PC-9 (cell line): ENCODE results near the gene ARHGDIB. TPM values are rescaled to one million over a fixed set of nuclear protein-coding genes. Genes with fewer than 3 reads are reported as not detected.

ENCODE experiments used
- BruUV-seq: library from RNA; stranded (reverse); fragments of 400-500 nt; replicated peaks from 2 replicates; lab custom pipeline; 2021; lab: Mats Ljungman, UMichigan
- CTCF ChIA-PET: fragments of 300-600 bp; sonication (Branson Sonifier 250); formaldehyde crosslinking; loops from one replicate; lab custom pipeline; 2022; ENCODE audit warnings: antibody characterized with exemption; lab: Charles Lee
- POLR2A ChIA-PET: fragments of 300-600 bp; sonication (Branson Sonifier 250); formaldehyde crosslinking; loops from one replicate; lab custom pipeline; 2022; ENCODE audit warnings: antibody characterized with exemption; ENCODE audit not compliant: unreplicated experiment; lab: Charles Lee
- DNase-seq, 2 experiments: peaks; one replicate each; pipeline versions ENCODE4 v3.0.0 to v3.0.0-alpha.2; 2015 to 2022; ENCODE audit warnings: mixed read lengths in 1 of 2
- H2AFZ ChIP-seq: fragments of 200-600 bp; sonication (generic); 2 replicates; pipeline ENCODE4 v1.8.1; 2017; ENCODE audit warnings: antibody characterized with exemption
- H3F3A ChIP-seq: fragments of 200-600 bp; sonication (generic); 2 replicates; pipeline ENCODE4 v1.8.1; 2017; ENCODE audit warnings: antibody characterized with exemption, mild to moderate bottlenecking, low read depth; ENCODE audit not compliant: insufficient read depth
- H3K27ac ChIP-seq: fragments of 200-600 bp; sonication (generic); 2 replicates; pipeline ENCODE4 v1.6.1; 2016; ENCODE audit warnings: mixed run types
- H3K27me3 ChIP-seq: fragments of 200-600 bp; sonication (generic); 2 replicates; pipeline ENCODE4 v1.6.1; 2016; ENCODE audit warnings: low read depth, mixed run types; ENCODE audit not compliant: insufficient read depth
- H3K36me3 ChIP-seq: fragments of 200-600 bp; sonication (generic); 2 replicates; pipeline ENCODE4 v1.6.1; 2016; ENCODE audit warnings: low read depth, mixed run types
- H3K4me1 ChIP-seq: fragments of 200-600 bp; sonication (generic); replicated peaks from 2 replicates; pipeline ENCODE4 v1.6.1; 2016; ENCODE audit warnings: mixed run types; ENCODE audit not compliant: insufficient read depth
- H3K4me2 ChIP-seq: fragments of 200-600 bp; sonication (generic); 2 replicates; pipeline ENCODE4 v1.6.1; 2017; ENCODE audit warnings: mixed run types
- H3K4me3 ChIP-seq: fragments of 200-600 bp; sonication (generic); 2 replicates; pipeline ENCODE4 v1.6.1; 2016; ENCODE audit warnings: mixed run types
- H3K79me2 ChIP-seq: fragments of 200-600 bp; sonication (generic); 2 replicates; pipeline ENCODE4 v1.6.1; 2017; ENCODE audit warnings: low read depth, mixed run types
- H3K9me2 ChIP-seq: fragments of 200-600 bp; sonication (generic); 2 replicates; pipeline ENCODE4 v1.8.1; 2017; ENCODE audit warnings: mild to moderate bottlenecking; ENCODE audit not compliant: insufficient read depth
- H3K9me3 ChIP-seq: fragments of 200-600 bp; sonication (generic); 2 replicates; pipeline ENCODE4 v1.8.1; 2016; ENCODE audit warnings: low read depth; ENCODE audit not compliant: insufficient read depth
- H4K20me1 ChIP-seq: fragments of 200-600 bp; sonication (generic); 2 replicates; pipeline ENCODE4 v1.8.1; 2017; ENCODE audit not compliant: insufficient read depth
- EZH2 ChIP-seq: fragments of 200-600 bp; sonication (generic); IDR thresholded peaks from 2 replicates; pipeline ENCODE4 v1.8.0; 2017; ENCODE audit warnings: antibody characterized with exemption, low read depth
- intact Hi-C: fragments of 100-400 bp; cut with micrococcal nuclease; formaldehyde crosslinking; loops from one replicate; pipeline ENCODE4 v1.10.0; 2022; ENCODE audit not compliant: unreplicated experiment
- total RNA-seq: library from RNA; stranded (reverse); gene quantifications from 2 replicates; pipeline ENCODE4 v1.2.3, GENCODE V29; 2021
- TF ChIP-seq, protein P1 (sequence below): fragments of 200-600 bp; sonication (generic); conservative IDR thresholded peaks from 2 replicates; pipeline ENCODE4 v1.6.1; 2017; ENCODE audit warnings: mixed run types, antibody characterized with exemption, mild to moderate bottlenecking, moderate library complexity

The ARHGDIB gene
- total RNA-seq, 1 experiment from 2014 or later, result 470 TPM

DNA sequence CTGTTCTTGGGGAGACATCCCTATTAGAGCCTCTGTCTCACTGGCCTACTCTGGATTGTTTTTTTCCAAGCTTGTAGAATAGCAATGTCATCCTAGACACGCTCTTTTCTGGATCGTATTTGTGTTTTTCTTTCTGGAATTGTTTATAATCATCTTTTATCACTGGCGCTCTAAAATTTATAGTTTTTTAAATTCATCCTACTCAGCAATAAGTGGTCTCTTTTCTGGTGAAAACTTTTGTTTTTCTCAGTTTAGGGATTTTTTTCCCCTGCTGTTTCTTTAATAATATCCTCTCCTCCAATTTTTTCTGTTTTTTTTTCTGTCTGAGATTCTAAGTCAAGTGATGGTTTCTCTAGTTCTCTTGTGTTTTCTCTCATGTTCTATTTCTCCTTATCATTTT, 36.6 kb upstream of the ARHGDIB start:
- H3K4me3 ChIP-seq, result no peak overlapping the region
- H4K20me1 ChIP-seq, result no peaks in the 10 kb centered on the region
- no peaks in the 10 kb centered on the region for H3K79me2 ChIP-seq
- CTCF ChIA-PET, result no interaction called here
- POLR2A ChIA-PET, result no interaction called here
- H3F3A ChIP-seq, result peaks cover 3% of the 10 kb centered on the region; the same call in 1 of the 2 replicates
- no peak overlapping the region for H2AFZ ChIP-seq
- intact Hi-C loops, result loop anchor here (2.0 to 10.0 kb wide), 4 partner anchors 195 to 524 kb away; partner anchors contain the start of genes C12orf60 and WBP11
- TF ChIP-seq, protein P1, sequence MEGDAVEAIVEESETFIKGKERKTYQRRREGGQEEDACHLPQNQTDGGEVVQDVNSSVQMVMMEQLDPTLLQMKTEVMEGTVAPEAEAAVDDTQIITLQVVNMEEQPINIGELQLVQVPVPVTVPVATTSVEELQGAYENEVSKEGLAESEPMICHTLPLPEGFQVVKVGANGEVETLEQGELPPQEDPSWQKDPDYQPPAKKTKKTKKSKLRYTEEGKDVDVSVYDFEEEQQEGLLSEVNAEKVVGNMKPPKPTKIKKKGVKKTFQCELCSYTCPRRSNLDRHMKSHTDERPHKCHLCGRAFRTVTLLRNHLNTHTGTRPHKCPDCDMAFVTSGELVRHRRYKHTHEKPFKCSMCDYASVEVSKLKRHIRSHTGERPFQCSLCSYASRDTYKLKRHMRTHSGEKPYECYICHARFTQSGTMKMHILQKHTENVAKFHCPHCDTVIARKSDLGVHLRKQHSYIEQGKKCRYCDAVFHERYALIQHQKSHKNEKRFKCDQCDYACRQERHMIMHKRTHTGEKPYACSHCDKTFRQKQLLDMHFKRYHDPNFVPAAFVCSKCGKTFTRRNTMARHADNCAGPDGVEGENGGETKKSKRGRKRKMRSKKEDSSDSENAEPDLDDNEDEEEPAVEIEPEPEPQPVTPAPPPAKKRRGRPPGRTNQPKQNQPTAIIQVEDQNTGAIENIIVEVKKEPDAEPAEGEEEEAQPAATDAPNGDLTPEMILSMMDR, result no peak
- no peak for TF ChIP-seq EZH2
- H3K9me3 ChIP-seq, result no peaks in the 10 kb centered on the region
- BruUV-seq, result no TSS peak
- DNase-seq, result no peak
- no peaks in the 10 kb centered on the region for H3K27me3 ChIP-seq
- no peaks in the 10 kb centered on the region for H3K9me2 ChIP-seq
- no peak overlapping the region for H3K4me2 ChIP-seq
- peaks cover 17% of the 10 kb centered on the region for H3K4me1 ChIP-seq
- no peaks in the 10 kb centered on the region for H3K36me3 ChIP-seq
- H3K27ac ChIP-seq, result no peak overlapping the region

DNA sequence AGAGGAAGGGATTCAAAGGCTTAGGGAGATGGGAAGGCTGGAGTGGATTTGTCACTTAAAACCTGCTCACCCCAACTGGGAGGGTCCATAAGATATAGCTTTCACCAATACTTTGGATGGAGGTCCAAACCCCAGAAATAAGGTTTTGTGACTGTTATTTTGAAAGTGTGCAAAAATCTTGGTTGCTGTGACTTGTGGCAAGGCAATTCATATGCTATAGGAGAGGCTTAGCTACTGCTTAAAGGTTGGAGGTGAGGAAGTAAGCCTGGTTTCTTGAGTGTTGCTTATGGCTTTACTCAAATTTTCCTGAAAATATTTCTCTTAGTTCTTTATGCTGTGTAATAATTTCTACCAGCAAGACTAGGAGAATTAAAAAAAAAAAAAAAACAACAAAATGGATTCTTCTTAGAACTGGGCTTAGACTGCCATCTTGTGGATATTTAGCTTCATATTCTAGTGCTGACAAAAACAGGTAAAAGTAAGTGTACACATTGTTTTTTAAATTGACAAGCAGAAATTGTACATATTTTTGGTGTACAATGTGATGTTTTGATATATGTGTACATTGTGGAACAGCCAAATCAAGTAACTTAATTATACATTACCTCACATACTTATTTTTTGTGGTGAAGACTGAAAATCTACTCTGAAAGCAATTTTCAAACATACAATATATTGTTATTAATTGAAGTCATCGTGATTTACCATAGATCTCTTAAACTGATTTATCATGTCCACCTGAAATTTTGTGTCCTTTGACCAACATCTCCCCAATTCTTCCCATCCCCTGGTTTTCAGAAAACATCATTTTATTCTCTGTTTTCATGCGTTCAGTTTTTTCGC, 34.4 kb upstream of the ARHGDIB start:
- ChIA-PET POLR2A (interaction anchor here (0.6 to 1.0 kb wide), 6 partner anchors 46 to 623 kb away, joined by 3 to 13 read pairs (median 5); partner anchors contain the start of gene C12orf60), CTCF (interaction anchor here (0.5 to 2.7 kb wide), 11 partner anchors 9 to 328 kb away, joined by 3 to 19 read pairs (median 6); partner anchors contain the start of gene RERG)
- H3K9me3 ChIP-seq, result no peaks in the 10 kb centered on the region
- H3K36me3 ChIP-seq, result no peaks in the 10 kb centered on the region
- no peak overlapping the region for H2AFZ ChIP-seq
- no peaks in the 10 kb centered on the region for H3K27me3 ChIP-seq
- peaks cover 3% of the 10 kb centered on the region; the same call in 1 of the 2 replicates for H3F3A ChIP-seq
- DNase-seq, result peak in 1 of 2 experiments; percentile 68
- peaks cover 17% of the 10 kb centered on the region for H3K4me1 ChIP-seq
- H3K4me3 ChIP-seq, result no peak overlapping the region
- intact Hi-C loops, result loop anchor here (1.0 to 10.0 kb wide), 15 partner anchors 35 to 809 kb away; partner anchors contain the start of genes ARHGDIB, C12orf60, RERG and WBP11
- no peak overlapping the region for H3K27ac ChIP-seq
- H3K79me2 ChIP-seq, result no peaks in the 10 kb centered on the region
- no peaks in the 10 kb centered on the region for H4K20me1 ChIP-seq
- H3K4me2 ChIP-seq, result no peak overlapping the region
- BruUV-seq, result no TSS peak
- TF ChIP-seq, protein P1, result peak; percentile 85
- TF ChIP-seq EZH2, result no peak
- H3K9me2 ChIP-seq, result no peaks in the 10 kb centered on the region

DNA sequence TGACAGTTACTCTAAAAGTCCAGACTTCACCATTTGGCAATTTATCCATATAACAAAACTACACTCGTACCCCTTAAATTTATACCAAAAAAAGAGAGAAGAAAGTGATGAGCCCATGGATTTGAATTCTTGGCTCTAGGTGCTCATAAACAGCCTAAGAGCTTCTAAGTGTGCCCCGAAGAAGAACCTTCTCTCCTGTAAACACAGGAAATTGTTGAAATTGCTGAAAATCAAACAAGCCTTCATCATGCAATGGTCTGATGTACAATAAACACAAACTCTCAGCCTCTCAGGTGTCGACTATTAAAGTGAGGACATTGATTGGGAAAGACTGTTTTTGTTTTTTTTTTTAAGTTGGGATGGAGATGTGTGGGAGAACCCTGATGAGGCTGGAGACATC, 33.2 kb upstream of the ARHGDIB start:
- ChIA-PET CTCF (interaction anchor here (0.7 to 2.7 kb wide), 2 partner anchors 173 to 184 kb away, joined by 3 to 19 read pairs; no protein-coding TSS in a partner anchor), POLR2A (interaction anchor here (0.6 to 0.7 kb wide), 3 partner anchors 63 to 1297 kb away, joined by 3 to 6 read pairs (median 4); no protein-coding TSS in a partner anchor)
- Histone ChIP-seq H2AFZ (no peak overlapping the region), H3K9me2 (no peaks in the 10 kb centered on the region), H3K27me3 (no peaks in the 10 kb centered on the region), H3K4me1 (peaks cover 16% of the 10 kb centered on the region), H3K9me3 (no peaks in the 10 kb centered on the region; the same call in 1 of the 2 replicates), H3K27ac (no peak overlapping the region), H3K36me3 (no peaks in the 10 kb centered on the region), H3K79me2 (no peaks in the 10 kb centered on the region), H3F3A (peaks cover 3% of the 10 kb centered on the region; the same call in 1 of the 2 replicates), H3K4me2 (no peak overlapping the region), H3K4me3 (no peak overlapping the region), H4K20me1 (no peaks in the 10 kb centered on the region)
- no TSS peak for BruUV-seq
- no peak for DNase-seq
- TF ChIP-seq, protein P1, result no peak
- no peak for TF ChIP-seq EZH2
- intact Hi-C loops, result loop anchor here (1.0 to 10.0 kb wide), 10 partner anchors 34 to 808 kb away; partner anchors contain the start of gene ARHGDIB
